SU-DHL-6 (cell line): ENCODE data around the gene OXSR1.

ENCODE experiments used
- CTCF ChIP-seq: fragments of 200-600 bp; sonication (generic); IDR thresholded peaks from one replicate; pipeline ENCODE4 v1.5.1; 2017; ENCODE audit warnings: antibody characterized with exemption, mild to moderate bottlenecking, low read length, moderate library complexity; ENCODE audit not compliant: insufficient read depth, poor library complexity, severe bottlenecking
- EZH2phosphoT487 ChIP-seq: fragments of 200-600 bp; sonication (generic), shearing (Covaris generic); conservative IDR thresholded peaks from 2 replicates; pipeline ENCODE4 v1.6.1; 2018; ENCODE audit warnings: mild to moderate bottlenecking, antibody characterized with exemption, low read length, moderate library complexity, mixed read lengths

DNA sequence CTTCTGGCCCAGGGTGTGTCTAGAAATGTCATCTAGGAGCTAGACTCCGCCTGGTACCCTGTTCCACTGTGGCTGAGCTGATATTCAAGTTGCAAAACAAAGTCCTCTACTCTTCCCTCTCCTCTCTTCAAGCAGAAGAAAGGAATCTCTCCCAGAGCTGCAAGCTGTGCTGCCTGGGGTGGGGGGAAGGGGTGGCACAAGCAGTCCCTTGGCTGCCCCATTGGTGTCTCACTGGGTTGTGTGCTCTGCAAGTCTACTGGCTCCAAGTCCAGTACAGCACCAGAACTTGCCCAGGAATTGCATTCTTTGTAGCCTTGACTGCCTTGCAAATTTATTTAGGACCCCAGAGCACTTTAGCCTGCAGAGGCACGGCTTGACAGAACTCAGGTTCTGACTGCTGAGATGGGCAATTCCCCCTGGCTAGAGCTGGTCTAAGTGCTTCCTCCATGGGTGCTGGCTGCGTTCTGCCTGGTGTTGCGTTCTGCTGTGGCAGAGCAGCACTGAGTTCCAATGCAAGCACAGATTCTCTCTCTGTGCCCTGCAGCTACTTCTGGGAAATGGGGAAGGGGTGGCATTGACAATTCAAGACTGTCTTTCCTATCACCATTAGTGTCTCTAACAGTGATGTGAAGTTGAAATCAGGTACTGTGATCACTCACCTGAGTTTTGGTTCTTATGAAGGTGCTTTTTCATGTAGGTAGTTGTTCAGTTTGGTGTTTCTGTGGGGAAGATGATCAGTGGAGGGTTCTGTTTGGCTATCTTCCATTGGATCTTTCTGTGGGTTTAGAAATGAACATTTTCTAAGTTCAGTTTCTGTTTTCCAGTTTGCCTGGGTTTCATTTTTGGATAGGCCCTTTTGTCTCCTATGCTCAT, 39.5 kb downstream of the OXSR1 start:
- TF ChIP-seq CTCF (no peak), EZH2phosphoT487 (no peak)
